HepG2 (cell line): ENCODE measurements around the gene MIER2. TPM values are rescaled to one million over a fixed set of nuclear protein-coding genes. Genes with fewer than 3 reads are reported as not detected.
A peak's percentile ranks its signal among the peaks of the same experiment; 100 is the strongest.

Experiments
- ATAC-seq: fragments of 200-7000 bp; cut with Tn5 transposase; 3 replicates; pipeline ENCODE4 v1.9.1; 2020; ENCODE audit warnings: mild to moderate bottlenecking, moderate library complexity
- BruUV-seq: library from RNA; stranded (reverse); fragments of 400-500 nt; replicated peaks from 2 replicates; lab custom pipeline; 2021; lab: Mats Ljungman, UMichigan
- CTCF ChIA-PET: fragments of 300-600 bp; formaldehyde crosslinking; extraction: SDS; loops from one replicate; lab custom pipeline; 2021; ENCODE audit warnings: low total read pairs, inconsistent platforms, low intra/inter-chr PET ratio; lab: Yijun Ruan, JAX
- POLR2A ChIA-PET: fragments of 350-600 bp; sonication (Branson Sonifier 250); formaldehyde crosslinking; loops from one replicate; lab custom pipeline; 2020; ENCODE audit warnings: antibody characterized with exemption, inconsistent platforms; lab: Yijun Ruan, JAX
- DNase-seq: peaks from one replicate; pipeline ENCODE4 v3.0.0-alpha.2; 2015; ENCODE audit warnings: low spot score
- FAIRE-seq: peaks from 3 replicates; lab custom pipeline; 2011; peaks lifted over from hg19 to GRCh38; lab: Jason Lieb, UNC
- H2AFZ ChIP-seq: one replicate; pipeline ENCODE4 v1.6.1; 2011; ENCODE audit warnings: low read length, inconsistent platforms
- H3K27ac ChIP-seq: fragments of 300-600 bp; 3 replicates; pipeline ENCODE4 v1.8.0; 2011; ENCODE audit warnings: mixed run types, mild to moderate bottlenecking, mixed read lengths, low read length, inconsistent platforms; ENCODE audit not compliant: insufficient read depth; ENCODE audit errors: extremely low read length
- H3K27me3 ChIP-seq, 2 experiments: fragments of 200-600 bp in 1 of 2; 2 replicates in 1 of 2; 3 replicates in 1 of 2; pipeline versions ENCODE4 v1.6.0 to v1.8.0; 2011; ENCODE audit warnings: low read length in 2 of 2, mild to moderate bottlenecking in 2 of 2, moderate library complexity in 2 of 2, inconsistent platforms in 1 of 2; ENCODE audit not compliant: insufficient read depth in 2 of 2, control insufficient read depth in 1 of 2
- H3K36me3 ChIP-seq, 2 experiments: fragments of 200-600 bp in 1 of 2; replicated peaks in 1 of 2; 2 replicates in 1 of 2; 3 replicates in 1 of 2; pipeline versions ENCODE4 v1.5.1 to v1.8.0; 2011; ENCODE audit warnings: low read length in 2 of 2, inconsistent platforms in 1 of 2; ENCODE audit not compliant: insufficient read depth in 2 of 2, control insufficient read depth in 1 of 2
- H3K4me1 ChIP-seq: 2 replicates; pipeline ENCODE4 v1.5.1; 2012; ENCODE audit warnings: low read length, inconsistent platforms; ENCODE audit not compliant: insufficient read depth
- H3K4me2 ChIP-seq: 2 replicates; pipeline ENCODE4 v1.6.0; 2011; ENCODE audit warnings: low read depth, low read length, inconsistent platforms
- H3K4me3 ChIP-seq, 3 experiments: fragments of 200-600 bp in 1 of 3; sonication (generic), shearing (Covaris generic) in 1 of 3; replicated peaks in 1 of 3; 2 replicates each; pipeline ENCODE4 v1.5.1; 2011 to 2016; ENCODE audit warnings: low read length in 3 of 3, inconsistent platforms in 2 of 3, low read depth in 2 of 3, mild to moderate bottlenecking in 2 of 3, control low read depth in 1 of 3, mixed read lengths in 1 of 3; ENCODE audit not compliant: insufficient read depth in 1 of 3
- H3K79me2 ChIP-seq: one replicate; pipeline ENCODE4 v1.6.1; 2011; ENCODE audit warnings: low read length, inconsistent platforms; ENCODE audit not compliant: insufficient read depth
- H3K9ac ChIP-seq: 2 replicates; pipeline ENCODE4 v1.6.0; 2011; ENCODE audit warnings: mild to moderate bottlenecking, low read depth, low read length, inconsistent platforms; ENCODE audit not compliant: insufficient read depth
- H3K9me3 ChIP-seq: 2 replicates; pipeline ENCODE4 v1.5.1; 2012; ENCODE audit warnings: mild to moderate bottlenecking, low read length
- H4K20me1 ChIP-seq: 2 replicates; pipeline ENCODE4 v1.6.0; 2011; ENCODE audit warnings: inconsistent platforms, mild to moderate bottlenecking, low read length, moderate library complexity; ENCODE audit not compliant: insufficient read depth
- FOXA1 ChIP-seq, 2 experiments: fragments of 450-650 bp in 1 of 2; sonication (generic) in 1 of 2; formaldehyde crosslinking in 1 of 2; IDR thresholded peaks; 2 replicates each; pipeline versions ENCODE4 v1.4.0 to v1.6.1; 2016 to 2020; ENCODE audit warnings: missing genetic modification reagents in 1 of 2
- RAD21 ChIP-seq: fragments of 450-650 bp; formaldehyde crosslinking; IDR thresholded peaks from 2 replicates; pipeline ENCODE4 v1.5.0; 2020; ENCODE audit warnings: mild to moderate bottlenecking
- ZC3H13 ChIP-seq: sonication (generic); formaldehyde crosslinking; IDR thresholded peaks from 2 replicates; pipeline ENCODE4 v1.8.1; 2023; ENCODE audit warnings: mild to moderate bottlenecking, missing genetic modification reagents, moderate library complexity
- ZNF670 ChIP-seq: sonication (generic); formaldehyde crosslinking; IDR thresholded peaks from 2 replicates; pipeline ENCODE4 v1.8.0; 2022; ENCODE audit warnings: mild to moderate bottlenecking, missing genetic modification reagents, borderline replicate concordance
- WGBS: methylation state at CpG from one replicate; pipeline ENCODE4 v1.1.6; 2017; ENCODE audit warnings: low lambda C conversion rate; 5-methylcytosine and 5-hydroxymethylcytosine counted together
- in situ Hi-C: cut with HindIII; loops from 2 replicates; pipeline ENCODE4 v1.10.0; 2017; ENCODE audit warnings: low pct_unique_long_range_greater_than_20kb; ENCODE audit not compliant: extremely low pct_ligation_motif_present
- intact Hi-C: fragments of 100-400 bp; cut with micrococcal nuclease; formaldehyde crosslinking; loops from one replicate; pipeline ENCODE4 v1.10.0; 2022; ENCODE audit not compliant: unreplicated experiment
- polyA plus RNA-seq, 8 experiments: library from polyadenylated mRNA; depleted of rRNA in 3 of 8; stranded (reverse) in 7 of 8; unstranded in 1 of 8; fragments of >200 nt; fragmentation: Illumina TruSeq in 4 of 8; extraction: Trizol in 4 of 8; gene quantifications; 2 replicates each; pipeline versions ENCODE4 v1.2.1 to v1.2.3, GENCODE V29; 2011 to 2016; ENCODE audit warnings: low read depth in 4 of 8, missing spikeins in 1 of 8, mixed read lengths in 1 of 8; ENCODE audit not compliant: insufficient read depth in 1 of 8
- total RNA-seq, 5 experiments: library from RNA; depleted of rRNA; stranded (reverse); fragments of >200 nt; fragmentation: Illumina TruSeq; extraction: Trizol; gene quantifications; 2 replicates each; pipeline ENCODE4 v1.2.3, GENCODE V29; 2016; ENCODE audit warnings: low read depth in 1 of 5
- TF ChIP-seq, protein P1 (sequence below): sonication (generic); formaldehyde crosslinking; IDR thresholded peaks from 2 replicates; pipeline ENCODE4 v1.5.1; 2020; ENCODE audit warnings: missing genetic modification reagents, mild to moderate bottlenecking, borderline replicate concordance
- TF ChIP-seq, protein P2 (sequence below): sonication (generic); formaldehyde crosslinking; IDR thresholded peaks from 2 replicates; pipeline ENCODE4; 2020; ENCODE audit warnings: missing genetic modification reagents, mild to moderate bottlenecking, borderline replicate concordance
- TF ChIP-seq, protein P3 (sequence below): sonication (generic); formaldehyde crosslinking; IDR thresholded peaks from one replicate; pipeline ENCODE4 v1.5.1; 2020; ENCODE audit warnings: mild to moderate bottlenecking, missing genetic modification reagents; ENCODE audit errors: not compliant biosample characterization

Gene MIER2
- total and polyA plus RNA-seq, 2 of the 13 experiments (the other 11 are each of a cell fraction or from before 2014, with no cell fraction given), result 9.6 to 25.7 TPM

DNA sequence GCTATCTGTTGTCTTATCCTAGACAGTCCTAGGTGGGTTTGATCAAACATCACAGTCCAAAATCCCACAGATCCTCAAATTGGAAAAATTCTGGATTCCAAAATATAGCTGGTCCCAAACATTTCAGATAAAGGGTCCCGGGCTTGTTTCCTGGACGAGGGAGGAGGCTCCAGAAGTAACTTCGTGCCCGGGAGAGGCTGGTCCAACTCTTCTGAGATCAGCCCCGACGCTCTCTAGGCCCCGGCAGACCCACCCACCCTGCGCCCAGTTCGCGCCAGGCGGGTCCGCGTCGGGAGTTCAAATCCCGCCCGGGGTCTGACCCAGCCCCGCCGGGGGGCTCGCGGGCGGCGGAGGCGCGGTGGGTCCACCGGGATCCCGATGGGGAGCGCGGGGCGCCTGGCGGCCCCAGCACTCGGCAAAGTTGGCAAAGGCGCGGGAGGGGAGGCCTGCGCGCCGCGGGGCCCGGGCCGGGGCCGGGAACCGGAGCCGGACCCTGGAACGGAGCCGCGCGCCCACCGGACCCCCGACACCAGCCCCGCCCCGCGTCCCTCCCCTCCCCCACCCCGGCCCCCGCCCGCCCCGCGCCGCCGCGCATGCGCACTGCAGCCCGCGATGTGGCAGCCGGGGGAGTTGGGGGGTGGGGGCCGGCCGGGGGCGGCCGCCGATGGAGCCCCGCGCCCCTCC is 513 bp downstream of the MIER2 start (continued):
- TF ChIP-seq, protein P1, sequence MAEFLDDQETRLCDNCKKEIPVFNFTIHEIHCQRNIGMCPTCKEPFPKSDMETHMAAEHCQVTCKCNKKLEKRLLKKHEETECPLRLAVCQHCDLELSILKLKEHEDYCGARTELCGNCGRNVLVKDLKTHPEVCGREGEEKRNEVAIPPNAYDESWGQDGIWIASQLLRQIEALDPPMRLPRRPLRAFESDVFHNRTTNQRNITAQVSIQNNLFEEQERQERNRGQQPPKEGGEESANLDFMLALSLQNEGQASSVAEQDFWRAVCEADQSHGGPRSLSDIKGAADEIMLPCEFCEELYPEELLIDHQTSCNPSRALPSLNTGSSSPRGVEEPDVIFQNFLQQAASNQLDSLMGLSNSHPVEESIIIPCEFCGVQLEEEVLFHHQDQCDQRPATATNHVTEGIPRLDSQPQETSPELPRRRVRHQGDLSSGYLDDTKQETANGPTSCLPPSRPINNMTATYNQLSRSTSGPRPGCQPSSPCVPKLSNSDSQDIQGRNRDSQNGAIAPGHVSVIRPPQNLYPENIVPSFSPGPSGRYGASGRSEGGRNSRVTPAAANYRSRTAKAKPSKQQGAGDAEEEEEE, result no peak
- 0 out of 2 replicates have a peak, but pooled peaks have one; percentile 12 for TF ChIP-seq RAD21 (CRISPR knock-in tag)
- TF ChIP-seq, all 625 proteins: peak for 15

DNA sequence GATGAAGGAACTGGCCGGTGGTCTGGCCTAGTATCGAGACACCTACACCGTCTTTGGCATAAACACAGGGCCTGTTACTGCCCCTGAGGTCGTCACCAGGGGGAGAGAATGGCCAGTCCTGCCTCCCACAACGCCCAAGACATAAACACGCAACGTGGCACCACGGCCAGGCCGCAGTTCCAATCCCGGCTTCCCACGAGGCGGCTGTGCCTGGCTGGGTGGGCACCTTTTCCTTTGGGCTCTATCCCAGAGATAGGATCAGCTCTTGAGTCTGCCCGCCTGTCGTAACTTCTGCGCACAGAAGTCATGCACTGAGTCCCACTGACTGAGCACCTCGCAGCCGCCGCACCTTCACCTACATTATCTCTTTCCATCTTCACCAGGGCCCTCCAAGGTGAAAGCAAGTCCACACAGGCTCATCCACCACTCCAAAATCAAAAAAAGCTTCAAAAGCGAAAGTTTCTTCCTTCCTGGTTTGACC is 1.1 kb downstream of the MIER2 start:
- Histone ChIP-seq H3K4me2 (peak overlapping the region; percentile 92), H3K4me1 (peaks cover 73% of the 10 kb centered on the region), H3K9ac (peak overlapping the region; percentile 80), H2AFZ (no peak overlapping the region), H3K4me3 (peak overlapping the region; percentile 72 to 93 (median 78)), H3K79me2 (peaks cover 55% of the 10 kb centered on the region), H3K27ac (peak overlapping the region; percentile 47), H3K9me3 (no peaks in the 10 kb centered on the region), H4K20me1 (peaks cover 37% of the 10 kb centered on the region), H3K36me3 (peaks cover 1 to 5% of the 10 kb centered on the region in 2 experiments; a peak in 2 of 5 replicates), H3K27me3 (no peaks in the 10 kb centered on the region; a peak in 1 of 5 replicates)
- no peak for FAIRE-seq
- in situ Hi-C loops, result no loop called here
- TSS peak; percentile 63 for BruUV-seq
- no peak for DNase-seq
- ChIA-PET CTCF (no interaction called here), POLR2A (interaction anchor here (1.6 kb wide), 1 partner anchor 167 kb away, joined by 3 read pairs; no protein-coding TSS in a partner anchor)
- intact Hi-C loops, result no loop called here
- 66% methylated on average over 10 of the region's 19 CpGs for WGBS
- ATAC-seq, result no peak
- TF ChIP-seq, protein P2, sequence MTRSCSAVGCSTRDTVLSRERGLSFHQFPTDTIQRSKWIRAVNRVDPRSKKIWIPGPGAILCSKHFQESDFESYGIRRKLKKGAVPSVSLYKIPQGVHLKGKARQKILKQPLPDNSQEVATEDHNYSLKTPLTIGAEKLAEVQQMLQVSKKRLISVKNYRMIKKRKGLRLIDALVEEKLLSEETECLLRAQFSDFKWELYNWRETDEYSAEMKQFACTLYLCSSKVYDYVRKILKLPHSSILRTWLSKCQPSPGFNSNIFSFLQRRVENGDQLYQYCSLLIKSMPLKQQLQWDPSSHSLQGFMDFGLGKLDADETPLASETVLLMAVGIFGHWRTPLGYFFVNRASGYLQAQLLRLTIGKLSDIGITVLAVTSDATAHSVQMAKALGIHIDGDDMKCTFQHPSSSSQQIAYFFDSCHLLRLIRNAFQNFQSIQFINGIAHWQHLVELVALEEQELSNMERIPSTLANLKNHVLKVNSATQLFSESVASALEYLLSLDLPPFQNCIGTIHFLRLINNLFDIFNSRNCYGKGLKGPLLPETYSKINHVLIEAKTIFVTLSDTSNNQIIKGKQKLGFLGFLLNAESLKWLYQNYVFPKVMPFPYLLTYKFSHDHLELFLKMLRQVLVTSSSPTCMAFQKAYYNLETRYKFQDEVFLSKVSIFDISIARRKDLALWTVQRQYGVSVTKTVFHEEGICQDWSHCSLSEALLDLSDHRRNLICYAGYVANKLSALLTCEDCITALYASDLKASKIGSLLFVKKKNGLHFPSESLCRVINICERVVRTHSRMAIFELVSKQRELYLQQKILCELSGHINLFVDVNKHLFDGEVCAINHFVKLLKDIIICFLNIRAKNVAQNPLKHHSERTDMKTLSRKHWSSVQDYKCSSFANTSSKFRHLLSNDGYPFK (CRISPR knock-in tag), result 0 out of 2 replicates have a peak, but pooled peaks have one; percentile 29
- TF ChIP-seq FOXA1 (IDR thresholded peaks at IDR 0.05) (no peak), FOXA1 (CRISPR knock-in tag; IDR thresholded peaks at IDR 0.05) (0 out of 2 replicates have a peak, but pooled peaks have one; percentile 1), ZNF670 (no peak), ZC3H13 (0 out of 2 replicates have a peak, but pooled peaks have one; percentile 44)
- TF ChIP-seq, protein P3, sequence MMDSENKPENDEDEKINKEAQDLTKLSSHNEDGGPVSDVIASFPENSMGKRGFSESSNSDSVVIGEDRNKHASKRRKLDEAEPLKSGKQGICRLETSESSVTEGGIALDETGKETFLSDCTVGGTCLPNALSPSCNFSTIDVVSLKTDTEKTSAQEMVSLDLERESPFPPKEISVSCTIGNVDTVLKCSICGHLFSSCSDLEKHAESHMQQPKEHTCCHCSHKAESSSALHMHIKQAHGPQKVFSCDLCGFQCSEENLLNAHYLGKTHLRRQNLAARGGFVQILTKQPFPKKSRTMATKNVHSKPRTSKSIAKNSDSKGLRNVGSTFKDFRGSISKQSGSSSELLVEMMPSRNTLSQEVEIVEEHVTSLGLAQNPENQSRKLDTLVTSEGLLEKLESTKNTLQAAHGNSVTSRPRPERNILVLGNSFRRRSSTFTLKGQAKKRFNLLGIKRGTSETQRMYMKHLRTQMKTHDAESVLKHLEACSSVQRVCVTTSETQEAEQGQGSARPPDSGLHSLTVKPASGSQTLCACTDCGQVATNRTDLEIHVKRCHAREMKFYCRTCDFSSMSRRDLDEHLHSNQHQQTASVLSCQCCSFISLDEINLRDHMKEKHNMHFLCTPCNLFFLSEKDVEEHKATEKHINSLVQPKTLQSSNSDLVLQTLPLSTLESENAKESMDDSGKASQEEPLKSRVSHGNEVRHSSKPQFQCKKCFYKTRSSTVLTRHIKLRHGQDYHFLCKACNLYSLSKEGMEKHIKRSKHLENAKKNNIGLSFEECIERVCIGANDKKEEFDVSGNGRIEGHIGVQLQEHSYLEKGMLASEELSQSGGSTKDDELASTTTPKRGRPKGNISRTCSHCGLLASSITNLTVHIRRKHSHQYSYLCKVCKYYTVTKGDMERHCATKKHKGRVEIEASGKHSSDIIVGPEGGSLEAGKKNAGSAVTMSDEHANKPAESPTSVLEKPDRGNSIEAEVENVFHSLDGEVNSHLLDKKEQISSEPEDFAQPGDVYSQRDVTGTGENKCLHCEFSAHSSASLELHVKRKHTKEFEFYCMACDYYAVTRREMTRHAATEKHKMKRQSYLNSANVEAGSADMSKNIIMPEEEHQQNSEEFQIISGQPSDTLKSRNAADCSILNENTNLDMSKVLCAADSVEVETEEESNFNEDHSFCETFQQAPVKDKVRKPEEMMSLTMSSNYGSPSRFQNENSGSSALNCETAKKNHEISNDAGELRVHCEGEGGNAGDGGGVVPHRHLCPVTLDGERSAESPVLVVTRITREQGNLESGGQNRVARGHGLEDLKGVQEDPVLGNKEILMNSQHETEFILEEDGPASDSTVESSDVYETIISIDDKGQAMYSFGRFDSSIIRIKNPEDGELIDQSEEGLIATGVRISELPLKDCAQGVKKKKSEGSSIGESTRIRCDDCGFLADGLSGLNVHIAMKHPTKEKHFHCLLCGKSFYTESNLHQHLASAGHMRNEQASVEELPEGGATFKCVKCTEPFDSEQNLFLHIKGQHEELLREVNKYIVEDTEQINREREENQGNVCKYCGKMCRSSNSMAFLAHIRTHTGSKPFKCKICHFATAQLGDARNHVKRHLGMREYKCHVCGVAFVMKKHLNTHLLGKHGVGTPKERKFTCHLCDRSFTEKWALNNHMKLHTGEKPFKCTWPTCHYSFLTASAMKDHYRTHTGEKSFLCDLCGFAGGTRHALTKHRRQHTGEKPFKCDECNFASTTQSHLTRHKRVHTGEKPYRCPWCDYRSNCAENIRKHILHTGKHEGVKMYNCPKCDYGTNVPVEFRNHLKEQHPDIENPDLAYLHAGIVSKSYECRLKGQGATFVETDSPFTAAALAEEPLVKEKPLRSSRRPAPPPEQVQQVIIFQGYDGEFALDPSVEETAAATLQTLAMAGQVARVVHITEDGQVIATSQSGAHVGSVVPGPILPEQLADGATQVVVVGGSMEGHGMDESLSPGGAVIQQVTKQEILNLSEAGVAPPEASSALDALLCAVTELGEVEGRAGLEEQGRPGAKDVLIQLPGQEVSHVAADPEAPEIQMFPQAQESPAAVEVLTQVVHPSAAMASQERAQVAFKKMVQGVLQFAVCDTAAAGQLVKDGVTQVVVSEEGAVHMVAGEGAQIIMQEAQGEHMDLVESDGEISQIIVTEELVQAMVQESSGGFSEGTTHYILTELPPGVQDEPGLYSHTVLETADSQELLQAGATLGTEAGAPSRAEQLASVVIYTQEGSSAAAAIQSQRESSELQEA (CRISPR knock-in tag), result peak; percentile 48
